PC-3 (cell line): ENCODE data around the gene HIPK3. TPM values are rescaled to one million over a fixed set of nuclear protein-coding genes. Genes with fewer than 3 reads are reported as not detected.
"Not testable (repeated sequence)": the region's sequence is repeated elsewhere in the genome, so short reads cannot be mapped to it uniquely, and the experiment has no call there.

Source experiments
- ATAC-seq: fragments of 200-7000 bp; cut with Tn5 transposase; 2 replicates; pipeline ENCODE4 v1.9.1; 2020; ENCODE audit warnings: mild to moderate bottlenecking, moderate library complexity
- BruUV-seq: library from RNA; stranded (reverse); fragments of 400-500 nt; replicated peaks from 2 replicates; lab custom pipeline; 2021; lab: Mats Ljungman, UMichigan
- CTCF ChIA-PET: fragments of 300-600 bp; sonication (Branson Sonifier 250); formaldehyde crosslinking; loops from one replicate; lab custom pipeline; 2022; ENCODE audit warnings: antibody characterized with exemption; lab: Charles Lee
- POLR2A ChIA-PET: fragments of 300-600 bp; sonication (Branson Sonifier 250); formaldehyde crosslinking; loops from one replicate; lab custom pipeline; 2022; ENCODE audit warnings: antibody characterized with exemption; ENCODE audit not compliant: unreplicated experiment; lab: Charles Lee
- DNase-seq: peaks from one replicate; pipeline ENCODE4 v3.0.0-alpha.2; 2015
- H2AFZ ChIP-seq: fragments of 300-600 bp; sonication (generic); 2 replicates; pipeline ENCODE4 v1.6.0; 2016; ENCODE audit warnings: antibody characterized with exemption, low read length
- H3F3A ChIP-seq: fragments of 300-600 bp; sonication (generic); one replicate; pipeline ENCODE4 v1.6.0; 2017; ENCODE audit warnings: antibody characterized with exemption, low read length, control low read depth, mild to moderate bottlenecking; ENCODE audit not compliant: unreplicated experiment
- H3K27ac ChIP-seq: fragments of 300-600 bp; sonication (generic); 2 replicates; pipeline ENCODE4 v1.5.1; 2016; ENCODE audit warnings: mild to moderate bottlenecking, low read length
- H3K27me3 ChIP-seq: fragments of 300-600 bp; sonication (generic); 2 replicates; pipeline ENCODE4 v1.6.1; 2016; ENCODE audit warnings: low read length, mixed read lengths
- H3K36me3 ChIP-seq: fragments of 300-600 bp; sonication (generic); 2 replicates; pipeline ENCODE4 v1.6.1; 2016; ENCODE audit warnings: low read depth, mixed run types, low read length, mixed read lengths
- H3K4me1 ChIP-seq: fragments of 300-600 bp; sonication (generic); 2 replicates; pipeline ENCODE4 v1.5.1; 2016; ENCODE audit warnings: low read length; ENCODE audit not compliant: insufficient read depth
- H3K4me2 ChIP-seq: fragments of 300-600 bp; sonication (generic); 2 replicates; pipeline ENCODE4 v1.6.0; 2016; ENCODE audit warnings: low read length
- H3K4me3 ChIP-seq: fragments of 300-600 bp; sonication (generic); 2 replicates; pipeline ENCODE4 v1.5.1; 2016; ENCODE audit warnings: mild to moderate bottlenecking, low read length, mixed read lengths
- H3K79me2 ChIP-seq: fragments of 300-600 bp; sonication (generic); 2 replicates; pipeline ENCODE4 v1.6.1; 2017; ENCODE audit warnings: low read length, mixed read lengths
- H3K9ac ChIP-seq: fragments of 300-600 bp; sonication (generic); 2 replicates; pipeline ENCODE4 v1.6.0; 2016; ENCODE audit warnings: mild to moderate bottlenecking, low read length
- H3K9me2 ChIP-seq: fragments of 300-600 bp; sonication (generic); replicated peaks from 2 replicates; pipeline ENCODE4 v1.6.1; 2016; ENCODE audit warnings: mixed run types, low read length, mixed read lengths
- H3K9me3 ChIP-seq: fragments of 300-600 bp; sonication (generic); 2 replicates; pipeline ENCODE4 v1.6.1; 2016; ENCODE audit warnings: low read length, mixed read lengths
- H4K20me1 ChIP-seq: fragments of 300-600 bp; sonication (generic); 2 replicates; pipeline ENCODE4 v1.6.1; 2016; ENCODE audit warnings: low read length, mixed read lengths
- EZH2 ChIP-seq: fragments of 300-600 bp; sonication (generic); IDR thresholded peaks from one replicate; pipeline ENCODE4 v1.6.1; 2017; ENCODE audit warnings: antibody characterized with exemption, mild to moderate bottlenecking, low read length; ENCODE audit not compliant: unreplicated experiment
- EZH2phosphoT487 ChIP-seq: fragments of 300-600 bp; sonication (generic); IDR thresholded peaks from 2 replicates; pipeline ENCODE4 v1.6.1; 2018; ENCODE audit warnings: mild to moderate bottlenecking, antibody characterized with exemption, low read length, borderline replicate concordance
- intact Hi-C: fragments of 100-400 bp; cut with micrococcal nuclease; formaldehyde crosslinking; loops from 2 replicates; pipeline ENCODE4 v1.9.0; 2023
- total RNA-seq: library from RNA; depleted of rRNA; stranded (reverse); fragments of >200 nt; gene quantifications from 2 replicates; pipeline ENCODE4 v1.2.3, GENCODE V29; 2014
- TF ChIP-seq, protein P1 (sequence below): fragments of 300-600 bp; sonication (generic); conservative IDR thresholded peaks from 2 replicates; pipeline ENCODE4 v1.5.1; 2017; ENCODE audit warnings: antibody characterized with exemption, low read depth, mild to moderate bottlenecking, low read length

The HIPK3 gene
- total RNA-seq, 1 experiment from 2014 or later: 19.4 TPM

GRCh38 chr11:33303541-33303940 is 46.4 kb downstream of the HIPK3 start:
- Histone ChIP-seq H3K4me3 (no peak overlapping the region), H3K9ac (no peak overlapping the region), H3K36me3 (peaks cover 1% of the 10 kb centered on the region; the same call in 1 of the 2 replicates), H3K9me2 (no peaks in the 10 kb centered on the region), H3K27me3 (no peaks in the 10 kb centered on the region), H4K20me1 (0 out of 2 replicates have a peak, but pooled peaks cover 4% of the 10 kb centered on the region), H3K27ac (no peak overlapping the region), H3K4me2 (no peak overlapping the region), H3K79me2 (peaks cover 60% of the 10 kb centered on the region), H3K4me1 (no peaks in the 10 kb centered on the region), H2AFZ (no peak overlapping the region), H3F3A (no peaks in the 10 kb centered on the region), H3K9me3 (no peaks in the 10 kb centered on the region)
- POLR2A ChIA-PET: no interaction called here
- intact Hi-C loops: no loop called here
- DNase-seq (no peak), ATAC-seq (no peak)
- BruUV-seq: no TSS peak
- TF ChIP-seq, protein P1, sequence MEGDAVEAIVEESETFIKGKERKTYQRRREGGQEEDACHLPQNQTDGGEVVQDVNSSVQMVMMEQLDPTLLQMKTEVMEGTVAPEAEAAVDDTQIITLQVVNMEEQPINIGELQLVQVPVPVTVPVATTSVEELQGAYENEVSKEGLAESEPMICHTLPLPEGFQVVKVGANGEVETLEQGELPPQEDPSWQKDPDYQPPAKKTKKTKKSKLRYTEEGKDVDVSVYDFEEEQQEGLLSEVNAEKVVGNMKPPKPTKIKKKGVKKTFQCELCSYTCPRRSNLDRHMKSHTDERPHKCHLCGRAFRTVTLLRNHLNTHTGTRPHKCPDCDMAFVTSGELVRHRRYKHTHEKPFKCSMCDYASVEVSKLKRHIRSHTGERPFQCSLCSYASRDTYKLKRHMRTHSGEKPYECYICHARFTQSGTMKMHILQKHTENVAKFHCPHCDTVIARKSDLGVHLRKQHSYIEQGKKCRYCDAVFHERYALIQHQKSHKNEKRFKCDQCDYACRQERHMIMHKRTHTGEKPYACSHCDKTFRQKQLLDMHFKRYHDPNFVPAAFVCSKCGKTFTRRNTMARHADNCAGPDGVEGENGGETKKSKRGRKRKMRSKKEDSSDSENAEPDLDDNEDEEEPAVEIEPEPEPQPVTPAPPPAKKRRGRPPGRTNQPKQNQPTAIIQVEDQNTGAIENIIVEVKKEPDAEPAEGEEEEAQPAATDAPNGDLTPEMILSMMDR: no peak
- no peak for TF ChIP-seq EZH2phosphoT487
- no peak for TF ChIP-seq EZH2
- CTCF ChIA-PET: no interaction called here

DNA sequence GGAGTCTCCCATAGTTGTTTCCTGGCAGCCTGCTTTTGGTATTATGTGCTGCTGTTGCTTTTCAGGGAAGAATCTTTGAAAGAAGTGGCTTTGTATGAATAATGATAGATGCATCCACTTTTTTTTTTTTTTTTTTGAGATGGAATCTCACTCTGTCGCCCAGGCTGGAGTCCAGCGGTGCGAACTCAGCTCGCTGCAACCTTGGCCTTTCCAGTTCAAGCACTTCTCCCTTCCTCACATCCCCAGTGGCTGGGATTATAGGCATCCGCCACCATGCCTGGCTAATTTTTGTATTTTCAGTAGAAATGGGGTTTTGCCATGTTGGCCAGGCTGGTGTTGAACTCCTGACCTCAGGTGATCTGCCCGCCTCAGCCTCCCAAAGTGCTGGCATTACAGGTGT is 49.6 kb downstream of the HIPK3 start:
- H3K9me3 ChIP-seq, POLR2A ChIA-PET, DNase-seq, H3K4me3 ChIP-seq, H3F3A ChIP-seq, CTCF ChIA-PET, H3K27me3 ChIP-seq, H3K27ac ChIP-seq, BruUV-seq, H3K9me2 ChIP-seq, H3K4me1 ChIP-seq, H4K20me1 ChIP-seq, intact Hi-C loops, H3K4me2 ChIP-seq, H3K36me3 ChIP-seq, ATAC-seq, H3K9ac ChIP-seq, H2AFZ ChIP-seq: not testable (repeated sequence)
- peaks cover 47% of the 10 kb centered on the region for H3K79me2 ChIP-seq

DNA sequence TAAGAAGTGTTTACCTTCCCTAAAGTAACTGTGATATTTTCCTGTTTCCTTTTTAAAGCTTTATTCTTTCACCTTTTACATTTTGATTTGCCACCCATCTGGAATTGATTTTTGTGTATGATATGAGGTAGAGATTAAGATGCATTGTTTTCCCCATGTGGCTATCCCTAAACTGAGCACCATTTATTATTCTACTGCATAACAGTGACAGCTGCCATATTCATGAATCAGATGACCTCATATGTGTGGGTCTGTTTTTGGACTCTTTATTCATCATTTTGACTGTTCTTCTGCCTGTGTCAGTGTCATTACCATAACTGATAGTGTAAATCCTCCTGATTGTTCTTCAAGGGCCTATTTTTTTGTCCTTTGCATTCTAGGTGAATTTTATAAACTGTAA is 50.8 kb downstream of the HIPK3 start:
- Histone ChIP-seq H3K4me3 (no peak overlapping the region), H3K9ac (no peak overlapping the region), H3K27ac (no peak overlapping the region), H3K4me1 (no peaks in the 10 kb centered on the region), H3K27me3 (no peaks in the 10 kb centered on the region), H2AFZ (no peak overlapping the region), H3K36me3 (no peaks in the 10 kb centered on the region), H3F3A (no peaks in the 10 kb centered on the region), H4K20me1 (0 out of 2 replicates have a peak, but pooled peaks cover 4% of the 10 kb centered on the region), H3K9me3 (no peaks in the 10 kb centered on the region), H3K79me2 (peaks cover 40% of the 10 kb centered on the region), H3K4me2 (no peak overlapping the region), H3K9me2 (no peaks in the 10 kb centered on the region)
- TF ChIP-seq EZH2phosphoT487 (no peak), EZH2 (no peak)
- TF ChIP-seq, protein P1: no peak
- CTCF ChIA-PET: no interaction called here
- no TSS peak for BruUV-seq
- DNase-seq (no peak), ATAC-seq (no peak)
- intact Hi-C loops: no loop called here
- POLR2A ChIA-PET: no interaction called here
